C4-2B (cell line): ENCODE results near the gene ZNF286A.

Experiments
- CTCF ChIP-seq: fragments of 450-650 bp; conservative IDR thresholded peaks from 2 replicates; pipeline ENCODE4 v1.5.1; 2017; ENCODE audit warnings: mild to moderate bottlenecking
- ZFX ChIP-seq: fragments of 450-650 bp; IDR thresholded peaks from 2 replicates; pipeline ENCODE4 v1.6.1; 2017

GRCh38 chr17:15740570-15741120, 41.1 kb downstream of the ZNF286A start:
- TF ChIP-seq CTCF (no peak), ZFX (no peak)
